Left ventricle myocardium inferior (tissue), 1 donor: ENCODE data around the gene BRAP. TPM values are rescaled to one million over a fixed set of nuclear protein-coding genes. Genes with fewer than 3 reads are reported as not detected.
"Not testable (repeated sequence)": the region's sequence is repeated elsewhere in the genome, so short reads cannot be mapped to it uniquely, and the experiment has no call there.

ENCODE experiments used
- DNase-seq: peaks from one replicate; pipeline ENCODE4 v3.0.0-alpha.2; 2020
- H3K27ac ChIP-seq: fragments of 200-600 bp; replicated peaks from 2 replicates; pipeline ENCODE4 v1.8.0; 2021
- H3K27me3 ChIP-seq: fragments of 200-600 bp; 2 replicates; pipeline ENCODE4 v1.8.0; 2021; ENCODE audit warnings: low read depth
- H3K36me3 ChIP-seq: fragments of 200-600 bp; 2 replicates; pipeline ENCODE4 v1.8.0; 2021
- H3K4me1 ChIP-seq: fragments of 200-600 bp; 2 replicates; pipeline ENCODE4 v1.8.0; 2021
- H3K4me3 ChIP-seq: fragments of 200-600 bp; 2 replicates; pipeline ENCODE4 v1.8.0; 2021; ENCODE audit warnings: mild to moderate bottlenecking, moderate library complexity
- H3K9me3 ChIP-seq: fragments of 200-600 bp; replicated peaks from 2 replicates; pipeline ENCODE4 v1.8.0; 2021
- CTCF ChIP-seq: fragments of 200-600 bp; IDR thresholded peaks from 2 replicates; pipeline ENCODE4 v1.8.0; 2021; ENCODE audit warnings: antibody characterized with exemption, mild to moderate bottlenecking, borderline replicate concordance
- intact Hi-C: fragments of 100-400 bp; cut with micrococcal nuclease; formaldehyde crosslinking; loops from one replicate; pipeline ENCODE4 v1.11.0; 2022
- total RNA-seq: library from RNA; stranded (reverse); fragmentation: NEBNext Ultra II Directional; extraction: Animal tissue kit (Norgen Biotek cat#: 25700); gene quantifications from one replicate; pipeline ENCODE4 v1.2.1, GENCODE V29; 2021
- donor health status: DM: no; HTN: yes; CAD: no; lungs with severe emphysema.

The BRAP gene
- total RNA-seq, 1 donor from 2014 or later: 14.5 TPM

DNA sequence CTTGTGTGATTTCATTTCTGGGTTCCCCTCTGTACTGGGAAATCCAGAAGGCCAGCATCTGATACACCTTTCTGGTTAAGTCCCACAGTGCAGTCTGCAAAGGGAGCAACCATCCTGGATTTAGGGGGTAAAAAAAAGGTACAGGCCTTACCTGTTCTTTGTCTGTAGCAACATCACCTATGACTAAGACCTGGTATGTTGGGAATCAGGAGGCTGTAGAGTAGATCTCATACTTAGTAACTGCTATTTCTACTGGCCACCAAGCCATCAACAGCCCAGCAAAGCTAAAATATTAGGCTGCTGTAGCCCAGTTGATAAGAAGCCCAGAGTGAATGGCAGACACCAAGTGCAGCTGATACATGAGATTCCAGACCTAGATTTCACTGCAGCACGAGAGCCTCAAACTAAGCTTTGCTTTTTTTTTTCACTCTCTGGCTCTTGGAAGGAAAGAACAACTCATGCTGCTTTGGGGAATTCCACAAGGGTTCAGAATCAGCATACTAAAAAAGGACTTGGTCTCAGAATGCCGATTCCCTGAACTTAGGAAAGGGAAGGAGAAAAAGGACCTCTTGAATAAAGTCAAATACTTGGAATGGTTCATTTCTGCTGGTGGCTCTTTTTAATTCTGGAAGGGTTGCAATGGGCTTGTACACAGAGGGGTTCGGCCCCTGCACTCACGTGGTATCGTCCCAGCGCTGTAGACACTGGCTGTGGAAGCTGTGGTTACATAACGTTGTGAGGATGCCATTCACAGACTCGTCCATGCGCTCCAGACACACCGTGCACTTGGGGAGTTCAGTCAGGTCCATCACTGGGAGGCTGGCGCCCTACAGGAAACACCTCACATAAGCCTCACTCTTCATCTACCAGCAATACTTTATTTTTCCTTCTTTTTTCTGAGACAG, 20.5 kb downstream of the BRAP start:
- H3K4me1 ChIP-seq: no peaks in the 10 kb centered on the region
- no peak overlapping the region for H3K27ac ChIP-seq
- no peaks in the 10 kb centered on the region for H3K27me3 ChIP-seq
- peaks cover 98% of the 10 kb centered on the region for H3K36me3 ChIP-seq
- no peak for TF ChIP-seq CTCF
- H3K9me3 ChIP-seq: no peaks in the 10 kb centered on the region
- DNase-seq: no peak
- intact Hi-C loops: no loop called here
- H3K4me3 ChIP-seq: no peak overlapping the region

GRCh38 chr12:111664499-111664898, 21.3 kb downstream of the BRAP start:
- TF ChIP-seq CTCF: no peak
- intact Hi-C loops: no loop called here
- Histone ChIP-seq H3K27ac (no peak overlapping the region), H3K36me3 (peaks cover 98% of the 10 kb centered on the region), H3K9me3 (no peaks in the 10 kb centered on the region), H3K27me3 (no peaks in the 10 kb centered on the region), H3K4me1 (no peaks in the 10 kb centered on the region), H3K4me3 (no peak overlapping the region)
- no peak for DNase-seq

DNA sequence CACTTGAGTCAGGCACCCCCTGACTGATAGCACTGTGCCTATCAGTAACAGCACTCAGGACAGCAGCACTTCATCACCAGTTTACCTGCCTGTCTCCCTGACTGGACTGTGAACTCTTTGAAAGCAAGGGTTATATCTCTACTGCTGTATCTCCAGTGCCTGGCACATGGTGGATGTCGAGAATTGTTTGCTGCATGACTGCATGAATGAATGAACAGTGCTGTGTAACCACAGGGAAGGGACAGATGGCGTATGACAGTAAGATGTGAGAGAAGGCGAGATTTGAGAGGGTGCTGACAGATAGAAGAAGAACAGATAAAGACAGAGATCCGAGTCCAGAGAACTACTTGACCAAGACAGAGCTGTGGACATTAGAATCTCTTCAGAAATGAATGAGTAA, 29.7 kb downstream of the BRAP start:
- Histone ChIP-seq H3K36me3 (peaks cover 99% of the 10 kb centered on the region), H3K4me3 (no peak overlapping the region), H3K4me1 (no peaks in the 10 kb centered on the region), H3K27me3 (no peaks in the 10 kb centered on the region), H3K9me3 (no peaks in the 10 kb centered on the region), H3K27ac (no peak overlapping the region)
- TF ChIP-seq CTCF: no peak
- intact Hi-C loops: no loop called here
- DNase-seq: no peak

DNA sequence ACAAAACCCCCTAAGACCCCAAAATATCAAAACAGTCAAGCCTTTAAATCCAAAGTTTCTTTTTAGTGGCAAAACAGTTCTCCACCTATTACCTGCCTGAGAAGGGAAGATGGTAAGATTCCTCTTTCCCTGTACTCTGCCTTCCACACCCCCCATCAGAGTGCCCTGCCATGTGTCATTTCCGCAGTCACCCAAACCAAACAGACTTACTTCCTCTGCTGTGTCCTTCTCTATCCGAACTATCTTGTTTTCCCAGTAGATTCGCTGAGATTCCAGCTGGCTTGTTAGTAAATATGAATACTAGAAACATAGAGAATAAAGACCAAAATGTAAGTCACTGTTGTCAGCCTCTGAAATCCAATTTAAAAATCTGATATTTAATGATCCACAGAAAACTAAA, 30.4 kb downstream of the BRAP start:
- no peak for DNase-seq

GRCh38 chr12:111653596-111653995, 32.2 kb downstream of the BRAP start:
- no peaks in the 10 kb centered on the region for H3K27me3 ChIP-seq
- no peak overlapping the region for H3K4me3 ChIP-seq
- no peak for TF ChIP-seq CTCF
- peaks cover 99% of the 10 kb centered on the region for H3K36me3 ChIP-seq
- H3K27ac ChIP-seq: no peak overlapping the region
- no peaks in the 10 kb centered on the region for H3K9me3 ChIP-seq
- intact Hi-C loops: no loop called here
- no peaks in the 10 kb centered on the region for H3K4me1 ChIP-seq
- no peak for DNase-seq

More for the DNA sequence above, 30.4 kb downstream of the BRAP start:
- H3K9me3 ChIP-seq: no peaks in the 10 kb centered on the region
- no peak overlapping the region for H3K27ac ChIP-seq
- TF ChIP-seq CTCF: no peak
- H3K4me1 ChIP-seq: no peaks in the 10 kb centered on the region
- peaks cover 99% of the 10 kb centered on the region for H3K36me3 ChIP-seq
- H3K4me3 ChIP-seq: no peak overlapping the region
- H3K27me3 ChIP-seq: no peaks in the 10 kb centered on the region
- intact Hi-C loops: no loop called here

DNA sequence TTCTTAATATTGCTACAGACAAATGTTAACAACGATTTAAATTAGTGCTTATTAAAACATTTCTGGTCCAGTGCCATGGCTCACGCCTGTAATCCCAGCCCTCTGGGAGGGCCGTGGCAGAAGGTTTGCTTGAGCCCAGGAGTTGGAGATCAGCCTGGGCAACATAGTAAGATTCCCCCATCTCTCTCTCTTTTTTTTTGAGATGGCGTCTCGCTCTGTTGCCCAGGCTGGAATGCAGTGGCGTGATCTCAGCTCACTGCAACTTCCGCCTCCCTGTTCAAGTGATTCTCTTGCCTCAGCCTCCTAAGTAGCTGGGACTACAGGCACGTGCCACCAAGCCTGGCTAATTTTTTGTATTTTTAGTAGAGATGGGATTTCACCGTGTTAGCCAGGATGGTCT, 33.2 kb downstream of the BRAP start:
- DNase-seq, H3K4me3 ChIP-seq, intact Hi-C loops, H3K27me3 ChIP-seq, H3K9me3 ChIP-seq, H3K27ac ChIP-seq, H3K4me1 ChIP-seq: not testable (repeated sequence)
- peaks cover 99% of the 10 kb centered on the region for H3K36me3 ChIP-seq
